ENCODE data around the gene MRFAP1. TPM values are rescaled to one million over a fixed set of nuclear protein-coding genes. Genes with fewer than 3 reads are reported as not detected.
A peak's percentile ranks its signal among the peaks of the same experiment; 100 is the strongest.

The MRFAP1 gene
- polyA plus RNA-seq, 1 experiment: 298 TPM

- no peak overlapping the region for H3K27ac ChIP-seq (ENCODE audit: low read depth, low read length)
- ChIA-PET CTCF (no interaction called here), POLR2A (interaction anchor here (0.7 to 2.9 kb wide), 2 partner anchors 70 to 931 kb away, joined by 10 to 11 read pairs; partner anchors contain the start of genes EVC2 and MRFAP1L1)
- no peak overlapping the region for H3K4me3 ChIP-seq (ENCODE audit: low read depth, low read length)
- DNase-seq (ENCODE audit: low read depth, low spot score): no peak
- no peak for TF ChIP-seq CTCF (IDR thresholded peaks at IDR 0.05; ENCODE audit: low read depth, low read length)
- H3K27me3 ChIP-seq (ENCODE audit: control insufficient read depth, insufficient read depth, low read length): no peaks in the 10 kb centered on the region
- peaks cover 6% of the 10 kb centered on the region; the same call in 1 of the 2 replicates for H3K9me3 ChIP-seq (ENCODE audit: control insufficient read depth, insufficient read depth, low read length)
Observed at GRCh38 chr4:6639137-6639680, 1.3 kb upstream of the MRFAP1 start.

- TF ChIP-seq CTCF (IDR thresholded peaks at IDR 0.05; ENCODE audit: low read depth, low read length): no peak
- no peak for DNase-seq (ENCODE audit: low read depth, low spot score)
- ChIA-PET CTCF (interaction anchor here (0.6 to 1.2 kb wide), 2 partner anchors 74 to 232 kb away, joined by 3 to 8 read pairs; no protein-coding TSS in a partner anchor), POLR2A (interaction anchor here (0.7 to 2.9 kb wide), 8 partner anchors 10 to 372 kb away, joined by 3 to 20 read pairs (median 4); partner anchors contain the start of genes MAN2B2, MRFAP1L1, TBC1D14 and WFS1)
- H3K27ac ChIP-seq (ENCODE audit: low read depth, low read length): peak overlapping the region; percentile 93
- peak overlapping the region; percentile 73 for H3K4me3 ChIP-seq (ENCODE audit: low read depth, low read length)
- no peaks in the 10 kb centered on the region for H3K27me3 ChIP-seq (ENCODE audit: control insufficient read depth, insufficient read depth, low read length)
- H3K9me3 ChIP-seq (ENCODE audit: control insufficient read depth, insufficient read depth, low read length): peaks cover 6% of the 10 kb centered on the region; the same call in 1 of the 2 replicates
Observed at GRCh38 chr4:6641164-6641970, 882 bp downstream of the MRFAP1 start.

- H3K27ac ChIP-seq (ENCODE audit: low read depth, low read length): no peak overlapping the region
- POLR2A ChIA-PET: interaction anchor here (1.0 to 2.9 kb wide), 3 partner anchors 17 to 68 kb away, joined by 3 to 20 read pairs (median 10); partner anchors contain the start of gene MRFAP1L1
- no peak for TF ChIP-seq CTCF (IDR thresholded peaks at IDR 0.05; ENCODE audit: low read depth, low read length)
- no peak for DNase-seq (ENCODE audit: low read depth, low spot score)
- peak overlapping the region; percentile 73 for H3K4me3 ChIP-seq (ENCODE audit: low read depth, low read length)
- peaks cover 6% of the 10 kb centered on the region; the same call in 1 of the 2 replicates for H3K9me3 ChIP-seq (ENCODE audit: control insufficient read depth, insufficient read depth, low read length)
- CTCF ChIA-PET: interaction anchor here (0.6 to 1.2 kb wide), 2 partner anchors 73 to 232 kb away, joined by 3 to 8 read pairs; no protein-coding TSS in a partner anchor
- H3K27me3 ChIP-seq (ENCODE audit: control insufficient read depth, insufficient read depth, low read length): no peaks in the 10 kb centered on the region
Observed at GRCh38 chr4:6641971-6642320, 1.5 kb downstream of the MRFAP1 start.

- no peak for DNase-seq (ENCODE audit: low read depth, low spot score)
- ChIA-PET POLR2A (interaction anchor here (1.2 kb wide), 1 partner anchor 67 kb away, joined by 3 read pairs; the partner anchor contains the start of gene MRFAP1L1), CTCF (no interaction called here)
- peaks cover 6% of the 10 kb centered on the region; the same call in 1 of the 2 replicates for H3K9me3 ChIP-seq (ENCODE audit: control insufficient read depth, insufficient read depth, low read length)
- no peaks in the 10 kb centered on the region for H3K27me3 ChIP-seq (ENCODE audit: control insufficient read depth, insufficient read depth, low read length)
- H3K4me3 ChIP-seq (ENCODE audit: low read depth, low read length): 0 out of 2 replicates have a peak overlapping the region, but pooled peaks have one; percentile 7
- TF ChIP-seq CTCF (IDR thresholded peaks at IDR 0.05; ENCODE audit: low read depth, low read length): no peak
- H3K27ac ChIP-seq (ENCODE audit: low read depth, low read length): no peak overlapping the region
Observed at GRCh38 chr4:6643141-6643847, 2.8 kb downstream of the MRFAP1 start.
